ENCODE results near the gene PRKRIP1. TPM values are rescaled to one million over a fixed set of nuclear protein-coding genes. Genes with fewer than 3 reads are reported as not detected.
"Not testable (repeated sequence)": the region's sequence is repeated elsewhere in the genome, so short reads cannot be mapped to it uniquely, and the experiment has no call there.

PRKRIP1 gene
- total and polyA plus RNA-seq, 4 donors: 5.4 to 15.8 (median 7.1) TPM

DNA sequence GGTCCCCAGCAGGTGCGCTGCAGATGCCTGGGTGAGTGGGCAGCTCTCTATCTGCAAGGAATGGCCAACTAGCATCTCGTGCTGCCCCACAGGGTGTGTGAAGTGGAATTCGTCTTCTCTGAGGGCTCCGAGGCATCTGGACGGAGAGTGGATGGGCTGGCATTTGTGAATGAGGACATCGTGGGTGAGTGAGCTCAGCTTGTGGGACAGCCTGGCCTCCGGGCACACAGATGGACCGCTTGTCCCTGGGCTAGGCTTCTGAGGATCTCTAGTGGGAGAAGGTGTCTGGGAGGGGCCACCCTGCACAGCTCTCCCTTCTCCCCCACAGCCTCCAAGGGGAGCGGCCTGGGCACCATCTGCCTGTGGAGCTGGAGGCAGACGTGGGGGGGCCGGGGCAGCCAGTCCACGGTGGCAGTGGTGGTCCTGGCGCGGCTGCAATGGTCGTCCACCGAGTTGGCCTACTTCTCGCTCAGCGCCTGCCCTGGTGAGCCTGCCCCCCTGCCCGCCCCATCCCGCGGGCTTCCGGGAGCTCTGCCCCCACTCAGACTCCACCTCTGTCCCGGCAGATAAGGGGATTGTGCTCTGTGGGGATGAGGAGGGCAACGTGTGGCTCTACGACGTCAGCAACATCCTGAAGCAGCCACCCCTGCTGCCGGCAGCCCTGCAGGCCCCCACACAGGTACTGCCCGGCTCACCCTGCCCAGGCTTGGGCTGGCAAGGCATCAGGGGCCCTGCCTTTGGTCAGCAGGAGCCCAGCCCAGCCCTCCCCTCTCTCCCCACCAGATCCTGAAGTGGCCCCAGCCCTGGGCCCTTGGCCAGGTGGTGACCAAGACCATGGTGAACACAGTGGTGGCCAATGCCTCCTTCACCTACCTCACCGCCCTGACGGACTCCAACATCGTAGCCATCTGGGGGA is 76.2 kb downstream of the PRKRIP1 start (continued):
- TF ChIP-seq, protein P1, sequence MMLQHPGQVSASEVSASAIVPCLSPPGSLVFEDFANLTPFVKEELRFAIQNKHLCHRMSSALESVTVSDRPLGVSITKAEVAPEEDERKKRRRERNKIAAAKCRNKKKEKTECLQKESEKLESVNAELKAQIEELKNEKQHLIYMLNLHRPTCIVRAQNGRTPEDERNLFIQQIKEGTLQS (IDR thresholded peaks at IDR 0.05): no peak
- TF ChIP-seq, protein P2, sequence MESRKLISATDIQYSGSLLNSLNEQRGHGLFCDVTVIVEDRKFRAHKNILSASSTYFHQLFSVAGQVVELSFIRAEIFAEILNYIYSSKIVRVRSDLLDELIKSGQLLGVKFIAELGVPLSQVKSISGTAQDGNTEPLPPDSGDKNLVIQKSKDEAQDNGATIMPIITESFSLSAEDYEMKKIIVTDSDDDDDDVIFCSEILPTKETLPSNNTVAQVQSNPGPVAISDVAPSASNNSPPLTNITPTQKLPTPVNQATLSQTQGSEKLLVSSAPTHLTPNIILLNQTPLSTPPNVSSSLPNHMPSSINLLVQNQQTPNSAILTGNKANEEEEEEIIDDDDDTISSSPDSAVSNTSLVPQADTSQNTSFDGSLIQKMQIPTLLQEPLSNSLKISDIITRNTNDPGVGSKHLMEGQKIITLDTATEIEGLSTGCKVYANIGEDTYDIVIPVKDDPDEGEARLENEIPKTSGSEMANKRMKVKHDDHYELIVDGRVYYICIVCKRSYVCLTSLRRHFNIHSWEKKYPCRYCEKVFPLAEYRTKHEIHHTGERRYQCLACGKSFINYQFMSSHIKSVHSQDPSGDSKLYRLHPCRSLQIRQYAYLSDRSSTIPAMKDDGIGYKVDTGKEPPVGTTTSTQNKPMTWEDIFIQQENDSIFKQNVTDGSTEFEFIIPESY (IDR thresholded peaks at IDR 0.05): no peak
- TF ChIP-seq NR2F2 (IDR thresholded peaks at IDR 0.05) (no peak), GABPA (IDR thresholded peaks at IDR 0.05 in 1 of 2, conservative IDR thresholded peaks at IDR 0.05 in 1 of 2) (no peak), HNF4A (conservative IDR thresholded peaks at IDR 0.05) (no peak), SP1 (IDR thresholded peaks at IDR 0.05) (no peak)

DNA sequence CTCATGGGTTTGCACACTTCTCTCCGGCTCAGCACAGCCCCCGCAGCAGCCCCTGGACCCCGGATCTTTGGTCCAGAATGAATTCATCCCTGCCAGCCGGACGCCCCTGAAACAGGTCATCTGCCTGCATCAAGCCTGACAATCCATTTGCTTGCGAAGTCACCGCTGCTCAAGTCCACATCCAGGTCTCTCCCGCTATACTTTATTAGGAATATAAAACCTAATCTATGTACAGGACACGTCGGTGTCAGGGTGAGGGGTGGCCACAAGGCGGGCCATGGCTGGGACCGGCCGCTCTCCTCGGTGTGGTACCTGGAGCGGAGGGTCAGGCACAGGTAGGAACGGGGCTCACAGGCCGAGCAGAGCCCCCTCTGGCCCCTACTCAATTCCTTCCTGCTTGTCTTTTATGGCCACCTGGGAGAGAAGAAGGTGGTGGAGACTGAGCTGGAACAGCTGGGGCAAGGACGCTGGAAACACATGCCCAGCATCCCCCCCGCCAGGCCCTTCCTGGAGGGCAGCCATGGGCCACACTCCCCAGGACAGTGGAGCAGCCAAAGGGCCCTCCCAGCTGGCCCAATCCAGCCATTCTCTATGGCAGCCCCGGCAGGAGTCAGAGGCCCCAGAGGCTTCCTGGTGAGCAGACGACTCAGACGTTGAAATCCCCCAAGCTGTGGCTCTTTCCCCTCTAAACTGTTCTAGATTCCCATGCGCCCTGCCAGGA is 77.3 kb downstream of the PRKRIP1 start:
- no peak overlapping the region for H3K4me3 ChIP-seq (ENCODE audit: low read depth in 1 of 3, low read length in 3 of 3)
- no peak for DNase-seq (ENCODE audit: low spot score)
- H3K9me3 ChIP-seq (ENCODE audit: control insufficient read depth in 4 of 4, low read length in 3 of 4): no peaks in the 10 kb centered on the region
- H3K27me3 ChIP-seq (ENCODE audit: control insufficient read depth in 4 of 4, insufficient read depth in 4 of 4, low read length in 3 of 4): no peaks in the 10 kb centered on the region
- TF ChIP-seq, protein P1 (IDR thresholded peaks at IDR 0.05): no peak
- no peak for TF ChIP-seq HNF4G (IDR thresholded peaks at IDR 0.05)
- no peak for TF ChIP-seq YY1 (IDR thresholded peaks at IDR 0.05)
- TF ChIP-seq RXRA (IDR thresholded peaks at IDR 0.05): no peak
- TF ChIP-seq, protein P3, sequence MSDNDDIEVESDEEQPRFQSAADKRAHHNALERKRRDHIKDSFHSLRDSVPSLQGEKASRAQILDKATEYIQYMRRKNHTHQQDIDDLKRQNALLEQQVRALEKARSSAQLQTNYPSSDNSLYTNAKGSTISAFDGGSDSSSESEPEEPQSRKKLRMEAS (IDR thresholded peaks at IDR 0.05): no peak
- no peak for TF ChIP-seq HNF4A (conservative IDR thresholded peaks at IDR 0.05)
- TF ChIP-seq JUND (IDR thresholded peaks at IDR 0.05): no peak
- TF ChIP-seq, protein P4, sequence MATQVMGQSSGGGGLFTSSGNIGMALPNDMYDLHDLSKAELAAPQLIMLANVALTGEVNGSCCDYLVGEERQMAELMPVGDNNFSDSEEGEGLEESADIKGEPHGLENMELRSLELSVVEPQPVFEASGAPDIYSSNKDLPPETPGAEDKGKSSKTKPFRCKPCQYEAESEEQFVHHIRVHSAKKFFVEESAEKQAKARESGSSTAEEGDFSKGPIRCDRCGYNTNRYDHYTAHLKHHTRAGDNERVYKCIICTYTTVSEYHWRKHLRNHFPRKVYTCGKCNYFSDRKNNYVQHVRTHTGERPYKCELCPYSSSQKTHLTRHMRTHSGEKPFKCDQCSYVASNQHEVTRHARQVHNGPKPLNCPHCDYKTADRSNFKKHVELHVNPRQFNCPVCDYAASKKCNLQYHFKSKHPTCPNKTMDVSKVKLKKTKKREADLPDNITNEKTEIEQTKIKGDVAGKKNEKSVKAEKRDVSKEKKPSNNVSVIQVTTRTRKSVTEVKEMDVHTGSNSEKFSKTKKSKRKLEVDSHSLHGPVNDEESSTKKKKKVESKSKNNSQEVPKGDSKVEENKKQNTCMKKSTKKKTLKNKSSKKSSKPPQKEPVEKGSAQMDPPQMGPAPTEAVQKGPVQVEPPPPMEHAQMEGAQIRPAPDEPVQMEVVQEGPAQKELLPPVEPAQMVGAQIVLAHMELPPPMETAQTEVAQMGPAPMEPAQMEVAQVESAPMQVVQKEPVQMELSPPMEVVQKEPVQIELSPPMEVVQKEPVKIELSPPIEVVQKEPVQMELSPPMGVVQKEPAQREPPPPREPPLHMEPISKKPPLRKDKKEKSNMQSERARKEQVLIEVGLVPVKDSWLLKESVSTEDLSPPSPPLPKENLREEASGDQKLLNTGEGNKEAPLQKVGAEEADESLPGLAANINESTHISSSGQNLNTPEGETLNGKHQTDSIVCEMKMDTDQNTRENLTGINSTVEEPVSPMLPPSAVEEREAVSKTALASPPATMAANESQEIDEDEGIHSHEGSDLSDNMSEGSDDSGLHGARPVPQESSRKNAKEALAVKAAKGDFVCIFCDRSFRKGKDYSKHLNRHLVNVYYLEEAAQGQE (IDR thresholded peaks at IDR 0.05): no peak
- TF ChIP-seq SP1 (IDR thresholded peaks at IDR 0.05): no peak
- TF ChIP-seq, protein P2 (IDR thresholded peaks at IDR 0.05): no peak
- TF ChIP-seq EGR1 (IDR thresholded peaks at IDR 0.05; ENCODE audit: low read depth in 2 of 2): no peak
- TF ChIP-seq, protein P5, sequence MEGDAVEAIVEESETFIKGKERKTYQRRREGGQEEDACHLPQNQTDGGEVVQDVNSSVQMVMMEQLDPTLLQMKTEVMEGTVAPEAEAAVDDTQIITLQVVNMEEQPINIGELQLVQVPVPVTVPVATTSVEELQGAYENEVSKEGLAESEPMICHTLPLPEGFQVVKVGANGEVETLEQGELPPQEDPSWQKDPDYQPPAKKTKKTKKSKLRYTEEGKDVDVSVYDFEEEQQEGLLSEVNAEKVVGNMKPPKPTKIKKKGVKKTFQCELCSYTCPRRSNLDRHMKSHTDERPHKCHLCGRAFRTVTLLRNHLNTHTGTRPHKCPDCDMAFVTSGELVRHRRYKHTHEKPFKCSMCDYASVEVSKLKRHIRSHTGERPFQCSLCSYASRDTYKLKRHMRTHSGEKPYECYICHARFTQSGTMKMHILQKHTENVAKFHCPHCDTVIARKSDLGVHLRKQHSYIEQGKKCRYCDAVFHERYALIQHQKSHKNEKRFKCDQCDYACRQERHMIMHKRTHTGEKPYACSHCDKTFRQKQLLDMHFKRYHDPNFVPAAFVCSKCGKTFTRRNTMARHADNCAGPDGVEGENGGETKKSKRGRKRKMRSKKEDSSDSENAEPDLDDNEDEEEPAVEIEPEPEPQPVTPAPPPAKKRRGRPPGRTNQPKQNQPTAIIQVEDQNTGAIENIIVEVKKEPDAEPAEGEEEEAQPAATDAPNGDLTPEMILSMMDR (IDR thresholded peaks at IDR 0.05; ENCODE audit: low read depth, low read length, missing input control): no peak
- TF ChIP-seq GABPA (IDR thresholded peaks at IDR 0.05 in 1 of 2, conservative IDR thresholded peaks at IDR 0.05 in 1 of 2): no peak
- peaks cover 8 to 34% (median 28%) of the 10 kb centered on the region in 4 donors for H3K4me1 ChIP-seq (ENCODE audit: control insufficient read depth in 4 of 4, insufficient read depth in 4 of 4, low read length in 3 of 4)
- H3K36me3 ChIP-seq (ENCODE audit: control insufficient read depth in 4 of 4, insufficient read depth in 3 of 4, low read depth in 1 of 4, low read length in 3 of 4): peaks cover 2 to 16% (median 11%) of the 10 kb centered on the region in 4 donors
- WGBS: 90% methylated on average over 23 of the region's 23 CpGs
- no peak overlapping the region for H3K9ac ChIP-seq (ENCODE audit: low read depth in 1 of 2, low read length in 2 of 2)
- H3K27ac ChIP-seq (ENCODE audit: low read depth in 1 of 2, low read length in 2 of 2): no peak overlapping the region

DNA sequence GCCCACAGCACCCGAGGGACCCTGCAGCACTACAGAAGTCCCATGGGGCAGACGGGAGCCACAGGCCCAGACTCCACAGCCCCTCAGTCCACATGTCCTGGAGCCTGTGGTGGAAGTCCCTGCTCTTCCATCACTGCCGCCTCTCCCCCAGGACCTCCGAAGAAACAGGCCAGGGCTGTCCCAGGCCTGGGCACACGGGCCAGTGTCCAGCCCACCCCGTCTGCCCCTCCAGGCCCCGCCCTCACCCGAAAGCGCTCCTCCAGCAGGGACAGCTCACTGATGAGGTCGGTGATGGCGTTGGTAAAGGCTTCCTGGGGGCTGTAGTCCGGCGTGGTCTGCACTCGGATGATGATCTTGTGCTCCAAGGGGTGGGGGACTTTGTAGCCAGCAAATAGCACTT is 78.0 kb downstream of the PRKRIP1 start:
- WGBS: 89% methylated on average over 14 of the region's 14 CpGs
- not testable (repeated sequence) for H3K27ac ChIP-seq (ENCODE audit: low read depth in 1 of 2, low read length in 2 of 2); DNase-seq (ENCODE audit: low spot score); H3K9me3 ChIP-seq (ENCODE audit: control insufficient read depth in 4 of 4, low read length in 3 of 4); H3K9ac ChIP-seq (ENCODE audit: low read depth in 1 of 2, low read length in 2 of 2); H3K27me3 ChIP-seq (ENCODE audit: control insufficient read depth in 4 of 4, insufficient read depth in 4 of 4, low read length in 3 of 4); H3K4me3 ChIP-seq (ENCODE audit: low read depth in 1 of 3, low read length in 3 of 3)
- Histone ChIP-seq H3K36me3 (ENCODE audit: control insufficient read depth in 4 of 4, insufficient read depth in 3 of 4, low read depth in 1 of 4, low read length in 3 of 4) (peaks cover 2 to 16% (median 11%) of the 10 kb centered on the region in 4 donors), H3K4me1 (ENCODE audit: control insufficient read depth in 4 of 4, insufficient read depth in 4 of 4, low read length in 3 of 4) (peaks cover 5 to 27% (median 22%) of the 10 kb centered on the region in 4 donors)

All from liver (tissue), 9 donors.